Natural killer cell (primary cell): Measurements from ENCODE around the gene STXBP3. TPM values are rescaled to one million over a fixed set of nuclear protein-coding genes. Genes with fewer than 3 reads are reported as not detected.
A peak's percentile ranks its signal among the peaks of the same experiment; 100 is the strongest.

Source experiments
- ATAC-seq, 3 donors: fragments of 150-1000 bp in 2 of 3; fragments of 200-7000 bp in 1 of 3; cut with Tn5 transposase; 1 replicate in 1 of 3; 2 replicates in 2 of 3; pipeline ENCODE4 v1.10.0; 2021; ENCODE audit warnings: mild to moderate bottlenecking in 2 of 3, moderate library complexity in 2 of 3
- DNase-seq, 2 donors: peaks; one replicate each; pipeline versions ENCODE4 v3.0.0 to v3.0.0-alpha.2; 2013 to 2021; ENCODE audit warnings: mixed read lengths in 1 of 2
- H3K27ac ChIP-seq: one replicate; pipeline ENCODE4 v1.5.1; 2013; ENCODE audit warnings: mild to moderate bottlenecking, low read length
- H3K27me3 ChIP-seq: one replicate; pipeline ENCODE4 v1.6.1; 2013; ENCODE audit warnings: low read length; ENCODE audit not compliant: control insufficient read depth, insufficient read depth
- H3K36me3 ChIP-seq: one replicate; pipeline ENCODE4 v1.6.1; 2013; ENCODE audit warnings: low read length; ENCODE audit not compliant: control insufficient read depth, insufficient read depth
- H3K4me1 ChIP-seq: one replicate; pipeline ENCODE4 v1.6.1; 2013; ENCODE audit warnings: low read length; ENCODE audit not compliant: control insufficient read depth, insufficient read depth
- H3K4me3 ChIP-seq: one replicate; pipeline ENCODE4 v1.5.1; 2013; ENCODE audit warnings: low read length
- H3K9me3 ChIP-seq: one replicate; pipeline ENCODE4 v1.6.1; 2013; ENCODE audit warnings: low read length; ENCODE audit not compliant: control insufficient read depth, insufficient read depth
- H3K27ac Mint-ChIP-seq, 2 donors: one replicate each; pipeline ENCODE4 v1.8.0; 2022; ENCODE audit warnings: mild to moderate bottlenecking in 2 of 2, mixed read lengths in 2 of 2, moderate library complexity in 1 of 2
- H3K27me3 Mint-ChIP-seq, 2 donors: one replicate each; pipeline ENCODE4 v1.8.0; 2022; ENCODE audit warnings: low read depth in 2 of 2, mixed read lengths in 2 of 2
- H3K36me3 Mint-ChIP-seq: one replicate; pipeline ENCODE4 v1.8.0; 2022; ENCODE audit warnings: mixed read lengths
- H3K4me1 Mint-ChIP-seq, 2 donors: one replicate each; pipeline ENCODE4 v1.8.0; 2022; ENCODE audit warnings: mixed read lengths in 2 of 2
- H3K4me3 Mint-ChIP-seq: one replicate; pipeline ENCODE4 v1.8.0; 2022; ENCODE audit warnings: mild to moderate bottlenecking, moderate library complexity, mixed read lengths
- H3K9me3 Mint-ChIP-seq, 2 donors: one replicate each; pipeline ENCODE4 v1.8.0; 2022; ENCODE audit warnings: mixed read lengths in 2 of 2
- CTCF ChIP-seq: fragments of 200-600 bp; IDR thresholded peaks from one replicate; pipeline ENCODE4 v1.8.0; 2022; ENCODE audit warnings: antibody characterized with exemption
- WGBS: methylation state at CpG from one replicate; pipeline ENCODE4 v1.1.7; 2013; ENCODE audit warnings: missing lambda C conversion rate; ENCODE audit not compliant: insufficient coverage; 5-methylcytosine and 5-hydroxymethylcytosine counted together
- intact Hi-C: fragments of 100-400 bp; cut with micrococcal nuclease; formaldehyde crosslinking; loops from one replicate; pipeline ENCODE4 v1.14.2; 2022
- total RNA-seq, 4 donors: library from RNA; stranded (reverse); fragments of 120-200 nt in 1 of 4; gene quantifications; one replicate each; pipeline versions ENCODE4 v1.2.3 to v1.2.4, GENCODE V29; 2013 to 2022

Gene STXBP3
- total RNA-seq, 3 donors from 2014 or later (not counting 1 experiment from before 2014, with no cell fraction given), result 63.1 to 71.4 (median 69.2) TPM

- no peak for DNase-seq
- H3K27me3 ChIP-seq, result no peaks in the 10 kb centered on the region
- no peak overlapping the region for H3K27ac ChIP-seq
- H3K9me3 Mint-ChIP-seq, result no peaks in the 10 kb centered on the region
- no peak for TF ChIP-seq CTCF
- no peak overlapping the region for H3K4me3 ChIP-seq
- H3K9me3 ChIP-seq, result no peaks in the 10 kb centered on the region
- no peak overlapping the region for H3K27ac Mint-ChIP-seq
- no peak overlapping the region for H3K4me3 Mint-ChIP-seq
- peaks cover 3% of the 10 kb centered on the region for H3K4me1 ChIP-seq
- no peaks in the 10 kb centered on the region for H3K36me3 ChIP-seq
- no peaks in the 10 kb centered on the region for H3K36me3 Mint-ChIP-seq
- H3K27me3 Mint-ChIP-seq, result peaks cover 5 to 7% of the 10 kb centered on the region in 2 donors
- peaks cover 8 to 9% of the 10 kb centered on the region in 2 donors for H3K4me1 Mint-ChIP-seq
- intact Hi-C loops, result no loop called here
- no peak for ATAC-seq
Measured at GRCh38 chr1:108848806-108849205, 102.3 kb downstream of the STXBP3 start.

- H3K4me1 ChIP-seq, result peaks cover 3% of the 10 kb centered on the region
- H3K4me3 Mint-ChIP-seq, result no peak overlapping the region
- no peak for ATAC-seq
- H3K27me3 ChIP-seq, result no peaks in the 10 kb centered on the region
- H3K27ac ChIP-seq, result no peak overlapping the region
- intact Hi-C loops, result no loop called here
- peaks cover 10 to 13% of the 10 kb centered on the region in 2 donors for H3K27me3 Mint-ChIP-seq
- no peak overlapping the region for H3K27ac Mint-ChIP-seq
- 80% methylated on average over 7 of the region's 7 CpGs for WGBS
- H3K9me3 ChIP-seq, result no peaks in the 10 kb centered on the region
- TF ChIP-seq CTCF, result no peak
- H3K9me3 Mint-ChIP-seq, result no peaks in the 10 kb centered on the region
- DNase-seq, result no peak
- H3K4me1 Mint-ChIP-seq, result peaks cover 8 to 9% of the 10 kb centered on the region in 2 donors
- H3K36me3 Mint-ChIP-seq, result no peaks in the 10 kb centered on the region
- no peak overlapping the region for H3K4me3 ChIP-seq
- H3K36me3 ChIP-seq, result no peaks in the 10 kb centered on the region
Measured at GRCh38 chr1:108850929-108851328, 104.5 kb downstream of the STXBP3 start.

DNA sequence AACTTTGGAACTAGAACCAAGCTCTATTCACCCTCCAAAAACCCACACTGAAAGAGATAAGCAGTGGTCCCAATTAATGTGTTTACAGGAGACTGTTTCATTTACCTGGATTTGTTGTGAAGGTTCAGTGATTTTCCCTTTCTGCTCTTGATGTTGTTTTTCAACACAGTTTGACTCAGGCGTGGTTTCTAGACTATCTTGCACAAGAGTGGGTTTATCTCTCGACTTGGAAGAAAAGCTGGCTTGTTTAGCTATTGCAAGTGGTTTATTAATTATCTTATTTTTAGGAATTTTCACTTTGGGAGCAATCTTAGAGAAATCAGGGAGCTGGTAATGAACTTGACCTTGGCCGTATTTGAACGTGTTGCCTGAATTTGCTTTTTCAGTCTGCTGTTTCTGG is 105.1 kb downstream of the STXBP3 start:
- WGBS, result 73% methylated on average over 4 of the region's 4 CpGs
- no peak overlapping the region for H3K4me3 ChIP-seq
- peaks cover 3% of the 10 kb centered on the region for H3K4me1 ChIP-seq
- DNase-seq (no peak), ATAC-seq (no peak)
- no peak overlapping the region for H3K27ac Mint-ChIP-seq
- no peaks in the 10 kb centered on the region for H3K36me3 Mint-ChIP-seq
- no peaks in the 10 kb centered on the region for H3K9me3 ChIP-seq
- intact Hi-C loops, result no loop called here
- no peaks in the 10 kb centered on the region for H3K36me3 ChIP-seq
- H3K4me1 Mint-ChIP-seq, result peaks cover 8 to 9% of the 10 kb centered on the region in 2 donors
- H3K27me3 ChIP-seq, result no peaks in the 10 kb centered on the region
- H3K9me3 Mint-ChIP-seq, result no peaks in the 10 kb centered on the region
- H3K27ac ChIP-seq, result no peak overlapping the region
- no peak for TF ChIP-seq CTCF
- H3K27me3 Mint-ChIP-seq, result peaks cover 9 to 13% of the 10 kb centered on the region in 2 donors
- H3K4me3 Mint-ChIP-seq, result no peak overlapping the region

GRCh38 chr1:108852221-108852975 is 105.9 kb downstream of the STXBP3 start:
- DNase-seq, result no peak

More at GRCh38 chr1:108852221-108852975, 105.9 kb downstream of the STXBP3 start:
- Mint-ChIP-seq H3K27ac (peak overlapping the region in 1 of 2 donors; percentile 16), H3K9me3 (no peaks in the 10 kb centered on the region), H3K4me1 (peaks cover 8 to 9% of the 10 kb centered on the region in 2 donors), H3K4me3 (peak overlapping the region; percentile 30), H3K36me3 (no peaks in the 10 kb centered on the region), H3K27me3 (peaks cover 9 to 13% of the 10 kb centered on the region in 2 donors)
- Histone ChIP-seq H3K9me3 (no peaks in the 10 kb centered on the region), H3K27me3 (no peaks in the 10 kb centered on the region), H3K36me3 (no peaks in the 10 kb centered on the region), H3K4me3 (no peak overlapping the region), H3K4me1 (peaks cover 3% of the 10 kb centered on the region), H3K27ac (no peak overlapping the region)
- ATAC-seq, result peak in 2 of 3 donors; percentile 41 to 46
- TF ChIP-seq CTCF, result no peak
- 20% methylated on average over 7 of the region's 7 CpGs for WGBS
- intact Hi-C loops, result no loop called here
